SK-N-SH treated with all-trans-retinoic acid at 6 μM for 48 hours (cell line): ENCODE measurements around the gene FBLL1.

Experiments used
- ATAC-seq: fragments of 200-7000 bp; cut with Tn5 transposase; 3 replicates; pipeline ENCODE4 v1.9.1; 2020; ENCODE audit warnings: mild to moderate bottlenecking, moderate library complexity
- ARNTL ChIP-seq: fragments of 450-650 bp; formaldehyde crosslinking; IDR thresholded peaks from 2 replicates; pipeline ENCODE4 v1.5.0; 2020; ENCODE audit warnings: low read depth, mild to moderate bottlenecking, moderate library complexity, borderline replicate concordance
- BACH2 ChIP-seq: fragments of 250-450 bp; sonication (Bioruptor Pico); IDR thresholded peaks from 2 replicates; pipeline ENCODE4 v1.9.0; 2021; ENCODE audit warnings: mild to moderate bottlenecking, borderline replicate concordance
- CSDC2 ChIP-seq: fragments of 250-450 bp; sonication (Bioruptor Pico); IDR thresholded peaks from 2 replicates; pipeline ENCODE4 v1.5.0; 2020; ENCODE audit warnings: mild to moderate bottlenecking, moderate library complexity
- ESRRG ChIP-seq: fragments of 250-450 bp; sonication (Bioruptor Pico); IDR thresholded peaks from 2 replicates; pipeline ENCODE4 v1.6.1; 2021; ENCODE audit warnings: mild to moderate bottlenecking
- ISL1 ChIP-seq: fragments of 250-450 bp; sonication (Bioruptor Pico); IDR thresholded peaks from 2 replicates; pipeline ENCODE4 v2.1.2; 2022; ENCODE audit warnings: mild to moderate bottlenecking, moderate library complexity
- OSR1 ChIP-seq: fragments of 250-450 bp; sonication (Bioruptor Pico); IDR thresholded peaks from 2 replicates; pipeline ENCODE4 v1.8.0; 2022; ENCODE audit warnings: moderate library complexity, mild to moderate bottlenecking, inconsistent platforms
- POU6F1 ChIP-seq: fragments of 250-450 bp; sonication (Bioruptor Pico); IDR thresholded peaks from 2 replicates; pipeline ENCODE4 v1.8.0; 2021; ENCODE audit warnings: low read depth, mild to moderate bottlenecking, moderate library complexity, borderline replicate concordance
- PPARA ChIP-seq: fragments of 250-450 bp; sonication (Bioruptor Pico); IDR thresholded peaks from 2 replicates; pipeline ENCODE4 v1.5.0; 2020; ENCODE audit warnings: mild to moderate bottlenecking, borderline replicate concordance
- SNAI2 ChIP-seq: fragments of 250-450 bp; sonication (Bioruptor Pico); IDR thresholded peaks from 2 replicates; pipeline ENCODE4 v1.5.0; 2020; ENCODE audit warnings: mild to moderate bottlenecking, moderate library complexity
- TCF4 ChIP-seq: fragments of 250-450 bp; sonication (Bioruptor Pico); IDR thresholded peaks from 2 replicates; pipeline ENCODE4 v1.8.0; 2021; ENCODE audit warnings: mild to moderate bottlenecking, moderate library complexity, borderline replicate concordance
- TOX ChIP-seq: fragments of 250-450 bp; sonication (Bioruptor Pico); IDR thresholded peaks from 2 replicates; pipeline ENCODE4 v1.8.0; 2021; ENCODE audit warnings: mild to moderate bottlenecking, moderate library complexity, borderline replicate concordance
- ZC3H10 ChIP-seq: fragments of 250-450 bp; sonication (Bioruptor Pico); IDR thresholded peaks from 2 replicates; pipeline ENCODE4 v1.5.1; 2021; ENCODE audit warnings: mild to moderate bottlenecking, moderate library complexity
- ZFP3 ChIP-seq: fragments of 250-450 bp; sonication (Bioruptor Pico); IDR thresholded peaks from 2 replicates; pipeline ENCODE4 v1.5.0; 2020; ENCODE audit warnings: mild to moderate bottlenecking, moderate library complexity
- ZFP30 ChIP-seq: fragments of 450-650 bp; formaldehyde crosslinking; IDR thresholded peaks from 2 replicates; pipeline ENCODE4 v1.5.0; 2022; ENCODE audit warnings: mild to moderate bottlenecking, moderate library complexity
- ZNF565 ChIP-seq: fragments of 450-650 bp; formaldehyde crosslinking; conservative IDR thresholded peaks from 2 replicates; pipeline ENCODE4 v1.5.0; 2020; ENCODE audit warnings: low read depth, mild to moderate bottlenecking, moderate library complexity
- ZNF70 ChIP-seq: fragments of 450-650 bp; formaldehyde crosslinking; IDR thresholded peaks from 2 replicates; pipeline ENCODE4 v1.5.0; 2020; ENCODE audit warnings: mild to moderate bottlenecking, moderate library complexity
- ZNF8 ChIP-seq: fragments of 450-650 bp; formaldehyde crosslinking; IDR thresholded peaks from 2 replicates; pipeline ENCODE4 v1.5.0; 2020; ENCODE audit warnings: mild to moderate bottlenecking, moderate library complexity
- TF ChIP-seq, protein P1 (sequence below): fragments of 250-450 bp; sonication (Bioruptor Pico); IDR thresholded peaks from 2 replicates; pipeline ENCODE4 v1.5.0; 2020; ENCODE audit warnings: mild to moderate bottlenecking, moderate library complexity
- TF ChIP-seq, protein P2 (sequence below): fragments of 250-450 bp; sonication (Bioruptor Pico); IDR thresholded peaks from 2 replicates; pipeline ENCODE4 v1.5.1; 2021; ENCODE audit warnings: mild to moderate bottlenecking, moderate library complexity
- TF ChIP-seq, protein P3 (sequence below): fragments of 250-450 bp; sonication (Bioruptor Pico); IDR thresholded peaks from 2 replicates; pipeline ENCODE4 v1.5.1; 2020; ENCODE audit warnings: low read depth, mild to moderate bottlenecking, moderate library complexity
- TF ChIP-seq, protein P4 (sequence below): fragments of 250-450 bp; sonication (Bioruptor Pico); IDR thresholded peaks from 2 replicates; pipeline ENCODE4 v1.8.0; 2020; ENCODE audit warnings: mild to moderate bottlenecking, moderate library complexity, borderline replicate concordance

FBLL1 gene

DNA sequence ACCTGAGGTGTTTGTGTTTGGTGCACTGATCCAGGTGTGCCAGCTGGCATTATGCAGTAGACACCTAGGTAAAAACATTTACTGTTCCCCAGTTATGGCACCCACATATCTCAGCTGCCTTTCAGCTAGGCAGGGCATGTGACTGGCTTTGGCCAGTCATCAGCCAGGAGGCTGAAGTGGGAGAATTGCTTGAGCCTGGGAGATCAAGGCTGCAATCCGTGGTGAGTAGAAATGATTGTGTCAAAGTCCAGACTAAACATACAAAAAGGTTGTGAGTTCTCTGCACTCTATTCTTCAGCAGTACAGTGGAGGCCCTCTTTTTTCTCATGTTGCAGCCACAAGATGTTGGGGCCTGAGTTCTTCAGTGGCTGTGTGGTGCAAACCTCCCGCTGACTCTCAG lies 3.2 kb upstream of the FBLL1 start (continued):
- TF ChIP-seq, protein P1, sequence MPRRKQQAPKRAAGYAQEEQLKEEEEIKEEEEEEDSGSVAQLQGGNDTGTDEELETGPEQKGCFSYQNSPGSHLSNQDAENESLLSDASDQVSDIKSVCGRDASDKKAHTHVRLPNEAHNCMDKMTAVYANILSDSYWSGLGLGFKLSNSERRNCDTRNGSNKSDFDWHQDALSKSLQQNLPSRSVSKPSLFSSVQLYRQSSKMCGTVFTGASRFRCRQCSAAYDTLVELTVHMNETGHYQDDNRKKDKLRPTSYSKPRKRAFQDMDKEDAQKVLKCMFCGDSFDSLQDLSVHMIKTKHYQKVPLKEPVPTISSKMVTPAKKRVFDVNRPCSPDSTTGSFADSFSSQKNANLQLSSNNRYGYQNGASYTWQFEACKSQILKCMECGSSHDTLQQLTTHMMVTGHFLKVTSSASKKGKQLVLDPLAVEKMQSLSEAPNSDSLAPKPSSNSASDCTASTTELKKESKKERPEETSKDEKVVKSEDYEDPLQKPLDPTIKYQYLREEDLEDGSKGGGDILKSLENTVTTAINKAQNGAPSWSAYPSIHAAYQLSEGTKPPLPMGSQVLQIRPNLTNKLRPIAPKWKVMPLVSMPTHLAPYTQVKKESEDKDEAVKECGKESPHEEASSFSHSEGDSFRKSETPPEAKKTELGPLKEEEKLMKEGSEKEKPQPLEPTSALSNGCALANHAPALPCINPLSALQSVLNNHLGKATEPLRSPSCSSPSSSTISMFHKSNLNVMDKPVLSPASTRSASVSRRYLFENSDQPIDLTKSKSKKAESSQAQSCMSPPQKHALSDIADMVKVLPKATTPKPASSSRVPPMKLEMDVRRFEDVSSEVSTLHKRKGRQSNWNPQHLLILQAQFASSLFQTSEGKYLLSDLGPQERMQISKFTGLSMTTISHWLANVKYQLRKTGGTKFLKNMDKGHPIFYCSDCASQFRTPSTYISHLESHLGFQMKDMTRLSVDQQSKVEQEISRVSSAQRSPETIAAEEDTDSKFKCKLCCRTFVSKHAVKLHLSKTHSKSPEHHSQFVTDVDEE: no peak
- TF ChIP-seq BACH2 (CRISPR knock-in tag) (no peak), TCF4 (no peak), ZNF70 (CRISPR knock-in tag) (no peak), ZNF565 (CRISPR knock-in tag) (no peak), CSDC2 (CRISPR knock-in tag) (no peak), OSR1 (CRISPR knock-in tag) (no peak), ZFP3 (CRISPR knock-in tag) (no peak), TOX (CRISPR knock-in tag) (no peak)

- TF ChIP-seq, protein P2, sequence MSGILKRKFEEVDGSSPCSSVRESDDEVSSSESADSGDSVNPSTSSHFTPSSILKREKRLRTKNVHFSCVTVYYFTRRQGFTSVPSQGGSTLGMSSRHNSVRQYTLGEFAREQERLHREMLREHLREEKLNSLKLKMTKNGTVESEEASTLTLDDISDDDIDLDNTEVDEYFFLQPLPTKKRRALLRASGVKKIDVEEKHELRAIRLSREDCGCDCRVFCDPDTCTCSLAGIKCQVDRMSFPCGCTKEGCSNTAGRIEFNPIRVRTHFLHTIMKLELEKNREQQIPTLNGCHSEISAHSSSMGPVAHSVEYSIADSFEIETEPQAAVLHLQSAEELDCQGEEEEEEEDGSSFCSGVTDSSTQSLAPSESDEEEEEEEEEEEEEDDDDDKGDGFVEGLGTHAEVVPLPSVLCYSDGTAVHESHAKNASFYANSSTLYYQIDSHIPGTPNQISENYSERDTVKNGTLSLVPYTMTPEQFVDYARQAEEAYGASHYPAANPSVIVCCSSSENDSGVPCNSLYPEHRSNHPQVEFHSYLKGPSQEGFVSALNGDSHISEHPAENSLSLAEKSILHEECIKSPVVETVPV (CRISPR knock-in tag): no peak
- TF ChIP-seq SNAI2 (CRISPR knock-in tag) (no peak), PPARA (CRISPR knock-in tag) (no peak), ZC3H10 (CRISPR knock-in tag) (no peak), ZNF8 (no peak), ARNTL (CRISPR knock-in tag) (no peak)
- TF ChIP-seq, protein P1: no peak
- TF ChIP-seq, protein P3, sequence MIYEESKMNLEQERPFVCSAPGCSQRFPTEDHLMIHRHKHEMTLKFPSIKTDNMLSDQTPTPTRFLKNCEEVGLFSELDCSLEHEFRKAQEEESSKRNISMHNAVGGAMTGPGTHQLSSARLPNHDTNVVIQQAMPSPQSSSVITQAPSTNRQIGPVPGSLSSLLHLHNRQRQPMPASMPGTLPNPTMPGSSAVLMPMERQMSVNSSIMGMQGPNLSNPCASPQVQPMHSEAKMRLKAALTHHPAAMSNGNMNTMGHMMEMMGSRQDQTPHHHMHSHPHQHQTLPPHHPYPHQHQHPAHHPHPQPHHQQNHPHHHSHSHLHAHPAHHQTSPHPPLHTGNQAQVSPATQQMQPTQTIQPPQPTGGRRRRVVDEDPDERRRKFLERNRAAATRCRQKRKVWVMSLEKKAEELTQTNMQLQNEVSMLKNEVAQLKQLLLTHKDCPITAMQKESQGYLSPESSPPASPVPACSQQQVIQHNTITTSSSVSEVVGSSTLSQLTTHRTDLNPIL (CRISPR knock-in tag): no peak
- TF ChIP-seq, all 23 proteins: peak for 0
- no peak for ATAC-seq
These were observed 1.3 kb upstream of the FBLL1 start for GRCh38 chr5:168527756-168528295.

- no peak for ATAC-seq
- TF ChIP-seq ZNF8 (no peak), ZNF565 (CRISPR knock-in tag) (no peak), CSDC2 (CRISPR knock-in tag) (no peak), ESRRG (CRISPR knock-in tag) (no peak), SNAI2 (CRISPR knock-in tag) (no peak), ARNTL (CRISPR knock-in tag) (no peak), TOX (CRISPR knock-in tag) (no peak), ISL1 (CRISPR knock-in tag) (no peak), POU6F1 (no peak), PPARA (CRISPR knock-in tag) (no peak), ZFP30 (CRISPR knock-in tag) (no peak), ZFP3 (CRISPR knock-in tag) (no peak), ZNF70 (CRISPR knock-in tag) (no peak)
- TF ChIP-seq, protein P3 (CRISPR knock-in tag): no peak
- TF ChIP-seq, protein P4, sequence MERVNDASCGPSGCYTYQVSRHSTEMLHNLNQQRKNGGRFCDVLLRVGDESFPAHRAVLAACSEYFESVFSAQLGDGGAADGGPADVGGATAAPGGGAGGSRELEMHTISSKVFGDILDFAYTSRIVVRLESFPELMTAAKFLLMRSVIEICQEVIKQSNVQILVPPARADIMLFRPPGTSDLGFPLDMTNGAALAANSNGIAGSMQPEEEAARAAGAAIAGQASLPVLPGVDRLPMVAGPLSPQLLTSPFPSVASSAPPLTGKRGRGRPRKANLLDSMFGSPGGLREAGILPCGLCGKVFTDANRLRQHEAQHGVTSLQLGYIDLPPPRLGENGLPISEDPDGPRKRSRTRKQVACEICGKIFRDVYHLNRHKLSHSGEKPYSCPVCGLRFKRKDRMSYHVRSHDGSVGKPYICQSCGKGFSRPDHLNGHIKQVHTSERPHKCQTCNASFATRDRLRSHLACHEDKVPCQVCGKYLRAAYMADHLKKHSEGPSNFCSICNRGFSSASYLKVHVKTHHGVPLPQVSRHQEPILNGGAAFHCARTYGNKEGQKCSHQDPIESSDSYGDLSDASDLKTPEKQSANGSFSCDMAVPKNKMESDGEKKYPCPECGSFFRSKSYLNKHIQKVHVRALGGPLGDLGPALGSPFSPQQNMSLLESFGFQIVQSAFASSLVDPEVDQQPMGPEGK (CRISPR knock-in tag): no peak
These were observed 499 bp downstream of the FBLL1 start for GRCh38 chr5:168529374-168530234.
